Progenitor cell of endocrine pancreas (in vitro differentiated cells): ENCODE data around the gene ATP5MK. TPM values are rescaled to one million over a fixed set of nuclear protein-coding genes. Genes with fewer than 3 reads are reported as not detected.

Experiments used
- DNase-seq: peaks from one replicate; pipeline ENCODE4 v3.0.0; 2021; ENCODE audit warnings: low spot score; ENCODE audit not compliant: unreplicated experiment
- H3K27ac Mint-ChIP-seq: 2 replicates; pipeline ENCODE4 v1.8.0; 2021; ENCODE audit warnings: mild to moderate bottlenecking, moderate library complexity, mixed read lengths
- H3K27me3 Mint-ChIP-seq: 2 replicates; pipeline ENCODE4 v1.8.0; 2021; ENCODE audit warnings: mixed read lengths
- H3K36me3 Mint-ChIP-seq: 2 replicates; pipeline ENCODE4 v1.8.0; 2022; ENCODE audit warnings: mixed read lengths; ENCODE audit not compliant: insufficient read depth
- H3K4me1 Mint-ChIP-seq: 2 replicates; pipeline ENCODE4 v1.8.0; 2021; ENCODE audit warnings: low read depth, mixed read lengths
- H3K4me3 Mint-ChIP-seq: 2 replicates; pipeline ENCODE4 v1.8.0; 2021; ENCODE audit warnings: low read depth, mild to moderate bottlenecking, moderate library complexity, mixed read lengths
- H3K9me3 Mint-ChIP-seq: 2 replicates; pipeline ENCODE4 v1.8.0; 2021; ENCODE audit warnings: low read depth, mixed read lengths
- total RNA-seq: library from RNA; stranded (reverse); gene quantifications from 2 replicates; pipeline ENCODE4 v1.2.1, GENCODE V29; 2021
- TF ChIP-seq, protein P1 (sequence below): fragments of 200-600 bp; sonication (generic); IDR thresholded peaks from one replicate; pipeline ENCODE4 v1.5.0; 2021; ENCODE audit warnings: antibody characterized with exemption, mild to moderate bottlenecking; ENCODE audit not compliant: unreplicated experiment

ATP5MK gene
- total RNA-seq, 1 donor from 2014 or later, result 251 TPM

DNA sequence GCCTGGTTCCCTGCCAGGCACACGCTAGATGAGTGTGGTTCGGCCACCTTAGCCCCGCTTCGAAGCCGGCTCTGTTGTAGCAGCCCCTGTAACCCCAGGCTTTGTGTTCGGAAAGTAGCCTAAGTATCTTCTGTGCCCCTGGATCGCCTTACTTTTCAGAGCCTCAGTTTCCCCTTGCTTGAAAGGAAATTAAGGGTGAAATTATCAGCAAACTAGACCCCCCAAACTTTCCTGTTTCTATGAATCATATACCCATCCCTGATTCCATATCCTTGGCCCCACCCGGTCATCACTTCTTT lies 463 bp upstream of the ATP5MK start:
- Mint-ChIP-seq H3K4me3 (peak overlapping the region; percentile 96), H3K27ac (peak overlapping the region; percentile 98), H3K36me3 (peaks cover 15% of the 10 kb centered on the region), H3K4me1 (peaks cover 29% of the 10 kb centered on the region), H3K27me3 (no peaks in the 10 kb centered on the region), H3K9me3 (no peaks in the 10 kb centered on the region)
- no peak for DNase-seq
- TF ChIP-seq, protein P1, sequence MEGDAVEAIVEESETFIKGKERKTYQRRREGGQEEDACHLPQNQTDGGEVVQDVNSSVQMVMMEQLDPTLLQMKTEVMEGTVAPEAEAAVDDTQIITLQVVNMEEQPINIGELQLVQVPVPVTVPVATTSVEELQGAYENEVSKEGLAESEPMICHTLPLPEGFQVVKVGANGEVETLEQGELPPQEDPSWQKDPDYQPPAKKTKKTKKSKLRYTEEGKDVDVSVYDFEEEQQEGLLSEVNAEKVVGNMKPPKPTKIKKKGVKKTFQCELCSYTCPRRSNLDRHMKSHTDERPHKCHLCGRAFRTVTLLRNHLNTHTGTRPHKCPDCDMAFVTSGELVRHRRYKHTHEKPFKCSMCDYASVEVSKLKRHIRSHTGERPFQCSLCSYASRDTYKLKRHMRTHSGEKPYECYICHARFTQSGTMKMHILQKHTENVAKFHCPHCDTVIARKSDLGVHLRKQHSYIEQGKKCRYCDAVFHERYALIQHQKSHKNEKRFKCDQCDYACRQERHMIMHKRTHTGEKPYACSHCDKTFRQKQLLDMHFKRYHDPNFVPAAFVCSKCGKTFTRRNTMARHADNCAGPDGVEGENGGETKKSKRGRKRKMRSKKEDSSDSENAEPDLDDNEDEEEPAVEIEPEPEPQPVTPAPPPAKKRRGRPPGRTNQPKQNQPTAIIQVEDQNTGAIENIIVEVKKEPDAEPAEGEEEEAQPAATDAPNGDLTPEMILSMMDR, result no peak

- H3K9me3 Mint-ChIP-seq, result no peaks in the 10 kb centered on the region
Measured at GRCh38 chr10:103395754-103396066, 565 bp downstream of the ATP5MK start.

DNA sequence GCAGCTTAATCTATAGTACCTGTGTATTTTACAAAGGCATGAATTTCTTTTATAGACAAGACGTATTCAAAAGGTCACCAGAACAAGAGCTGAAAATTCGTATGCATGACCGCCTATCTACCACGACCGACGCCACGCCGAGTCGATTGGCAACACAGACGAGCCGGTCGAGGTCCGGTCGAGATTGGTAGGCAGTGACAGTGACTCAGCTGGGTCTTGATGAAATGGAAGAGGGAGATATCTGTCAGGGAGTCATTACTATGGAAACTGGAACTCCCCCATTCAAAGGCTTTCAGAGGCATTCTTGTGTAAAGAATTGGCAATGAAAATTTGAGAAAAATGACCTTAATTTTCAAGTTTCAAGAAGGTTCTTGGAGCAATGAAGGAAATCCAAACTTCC lies 2.1 kb downstream of the ATP5MK start:
- DNase-seq, result no peak
- TF ChIP-seq, protein P1, result no peak
- Mint-ChIP-seq H3K4me3 (peak overlapping the region; percentile 67), H3K4me1 (peaks cover 29% of the 10 kb centered on the region), H3K9me3 (no peaks in the 10 kb centered on the region), H3K27me3 (no peaks in the 10 kb centered on the region), H3K36me3 (peaks cover 11% of the 10 kb centered on the region), H3K27ac (no peak overlapping the region)

More at GRCh38 chr10:103395754-103396066, 565 bp downstream of the ATP5MK start:
- H3K4me1 Mint-ChIP-seq, result peaks cover 29% of the 10 kb centered on the region
- H3K4me3 Mint-ChIP-seq, result peak overlapping the region; percentile 96
- H3K27me3 Mint-ChIP-seq, result no peaks in the 10 kb centered on the region
- H3K27ac Mint-ChIP-seq, result peak overlapping the region; percentile 98
- TF ChIP-seq, protein P1, result no peak
- H3K36me3 Mint-ChIP-seq, result peaks cover 17% of the 10 kb centered on the region
- no peak for DNase-seq

DNA sequence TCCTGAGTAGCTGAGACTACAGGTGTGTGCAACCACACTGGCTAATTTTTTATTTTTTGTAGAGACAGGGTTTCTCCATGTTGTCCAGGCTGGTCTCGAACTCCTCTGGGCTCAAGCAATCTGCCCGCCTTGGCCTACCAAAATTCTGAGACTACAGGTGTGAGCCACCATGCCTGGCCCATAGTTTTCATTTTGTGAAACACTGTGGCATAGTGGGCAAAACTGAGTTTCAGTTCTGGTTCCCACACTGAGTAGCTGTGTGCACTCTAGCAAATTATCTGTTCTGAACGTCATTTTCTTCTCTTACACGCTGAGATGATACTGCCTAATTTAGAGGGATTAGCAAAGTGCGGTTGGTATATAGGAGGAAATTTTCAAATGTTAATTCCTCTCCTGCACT lies 13.5 kb downstream of the ATP5MK start:
- DNase-seq, result no peak
- TF ChIP-seq, protein P1, result no peak
- H3K4me3 Mint-ChIP-seq, result no peak overlapping the region
- H3K36me3 Mint-ChIP-seq, result peaks cover 8% of the 10 kb centered on the region
- no peaks in the 10 kb centered on the region for H3K4me1 Mint-ChIP-seq
- no peaks in the 10 kb centered on the region for H3K9me3 Mint-ChIP-seq
- H3K27me3 Mint-ChIP-seq, result no peaks in the 10 kb centered on the region
- H3K27ac Mint-ChIP-seq, result no peak overlapping the region

DNA sequence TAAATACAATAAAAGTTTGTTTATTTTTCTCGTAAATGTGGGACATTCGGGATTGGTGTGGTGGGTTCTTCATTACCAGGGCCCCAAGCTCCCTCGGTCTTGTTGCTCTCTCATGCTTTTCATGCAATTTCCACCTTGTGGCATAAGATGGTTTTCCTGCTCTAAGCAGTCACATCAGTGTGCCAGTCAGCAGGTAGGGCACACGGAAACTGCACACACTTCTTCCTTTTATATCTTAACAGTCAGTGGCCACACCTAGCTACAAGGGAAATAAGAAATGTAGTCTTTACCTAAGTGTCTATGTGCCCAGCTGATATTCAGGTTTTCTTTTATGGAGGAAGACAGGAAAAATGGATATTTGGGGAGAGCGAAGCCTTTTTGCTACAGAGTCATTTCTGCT lies 22.0 kb downstream of the ATP5MK start:
- peaks cover 7% of the 10 kb centered on the region for H3K36me3 Mint-ChIP-seq
- H3K4me3 Mint-ChIP-seq, result no peak overlapping the region
- no peak overlapping the region for H3K27ac Mint-ChIP-seq
- no peak for DNase-seq
- H3K4me1 Mint-ChIP-seq, result no peaks in the 10 kb centered on the region
- TF ChIP-seq, protein P1, result no peak
- no peaks in the 10 kb centered on the region for H3K27me3 Mint-ChIP-seq
- H3K9me3 Mint-ChIP-seq, result no peaks in the 10 kb centered on the region
